HUES64 (cell line): ENCODE measurements around the gene UGT1A10.
A peak's percentile ranks its signal among the peaks of the same experiment; 100 is the strongest.
"Not testable (repeated sequence)": the region's sequence is repeated elsewhere in the genome, so short reads cannot be mapped to it uniquely, and the experiment has no call there.

Experiments used
- H3K27ac ChIP-seq: 2 replicates; pipeline ENCODE4 v1.7.0; 2013; ENCODE audit warnings: low read depth, low read length, inconsistent platforms
- H3K27me3 ChIP-seq: 2 replicates; pipeline ENCODE4 v1.6.1; 2013; ENCODE audit warnings: mild to moderate bottlenecking, low read length; ENCODE audit not compliant: insufficient read depth
- H3K36me3 ChIP-seq: 2 replicates; pipeline ENCODE4 v1.6.1; 2013; ENCODE audit warnings: mild to moderate bottlenecking, low read length; ENCODE audit not compliant: insufficient read depth
- H3K4me1 ChIP-seq: 2 replicates; pipeline ENCODE4 v1.6.1; 2013; ENCODE audit warnings: mild to moderate bottlenecking, low read length, moderate library complexity; ENCODE audit not compliant: insufficient read depth
- H3K4me3 ChIP-seq: 2 replicates; pipeline ENCODE4 v1.5.1; 2013; ENCODE audit warnings: mild to moderate bottlenecking, low read length, moderate library complexity
- H3K9ac ChIP-seq: 2 replicates; pipeline ENCODE4 v1.6.1; 2013; ENCODE audit warnings: mild to moderate bottlenecking, low read depth, low read length
- H3K9me3 ChIP-seq: 2 replicates; pipeline ENCODE4 v1.6.1; 2013; ENCODE audit warnings: low read depth, low read length; ENCODE audit not compliant: insufficient read depth
- WGBS: fragments of 150-250, 120-280 bp; methylation state at CpG from one replicate; pipeline ENCODE4 v1.1.7; 2013; ENCODE audit warnings: missing lambda C conversion rate; 5-methylcytosine and 5-hydroxymethylcytosine counted together

Gene UGT1A10

DNA sequence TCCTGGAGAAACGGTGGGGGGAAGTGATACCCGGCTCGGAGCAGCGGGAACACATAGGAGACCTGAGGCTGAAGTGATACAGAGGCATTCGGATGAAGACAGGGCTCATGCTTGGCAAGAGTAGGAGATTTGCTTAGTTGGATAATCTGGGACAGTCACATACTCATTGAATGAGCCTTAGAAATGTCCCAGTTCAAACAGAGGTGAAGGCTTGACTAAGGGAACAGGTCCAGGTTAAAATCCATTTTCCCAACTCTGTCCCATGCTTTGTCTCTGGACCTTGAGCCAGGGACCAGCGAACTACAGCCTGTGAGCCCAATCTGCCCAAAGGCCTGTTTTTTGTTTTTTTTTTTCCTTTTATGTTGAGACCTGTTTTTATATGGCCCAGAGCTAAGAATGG lies 57.7 kb downstream of the UGT1A10 start:
- Histone ChIP-seq H3K9ac (no peak overlapping the region), H3K4me1 (no peaks in the 10 kb centered on the region; the same call in 1 of the 2 replicates), H3K27me3 (no peaks in the 10 kb centered on the region), H3K36me3 (no peaks in the 10 kb centered on the region), H3K27ac (no peak overlapping the region), H3K9me3 (no peaks in the 10 kb centered on the region), H3K4me3 (no peak overlapping the region)
- WGBS = 79% methylated on average over 6 of the region's 6 CpGs

DNA sequence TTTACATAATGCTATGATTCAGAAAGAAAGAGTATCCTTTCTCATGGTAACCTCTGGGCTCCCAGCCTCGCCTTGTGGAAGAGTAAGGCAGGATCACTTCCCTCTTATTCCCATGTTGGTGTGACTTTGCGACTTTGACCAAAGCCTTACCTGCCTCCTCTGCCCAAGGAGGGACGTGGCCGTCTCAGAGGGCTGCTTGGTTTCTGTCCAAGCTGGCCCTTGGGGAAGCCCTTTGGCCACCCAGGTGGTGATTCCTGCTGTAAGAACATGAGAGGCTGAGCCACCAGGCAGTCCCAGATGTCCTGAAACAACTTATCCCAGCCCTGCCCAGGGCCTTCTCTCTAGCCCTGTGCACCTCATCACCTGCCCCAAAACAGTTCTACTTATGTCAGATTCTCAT lies 62.5 kb downstream of the UGT1A10 start:
- Histone ChIP-seq H3K4me3 (no peak overlapping the region), H3K9ac (no peak overlapping the region)

DNA sequence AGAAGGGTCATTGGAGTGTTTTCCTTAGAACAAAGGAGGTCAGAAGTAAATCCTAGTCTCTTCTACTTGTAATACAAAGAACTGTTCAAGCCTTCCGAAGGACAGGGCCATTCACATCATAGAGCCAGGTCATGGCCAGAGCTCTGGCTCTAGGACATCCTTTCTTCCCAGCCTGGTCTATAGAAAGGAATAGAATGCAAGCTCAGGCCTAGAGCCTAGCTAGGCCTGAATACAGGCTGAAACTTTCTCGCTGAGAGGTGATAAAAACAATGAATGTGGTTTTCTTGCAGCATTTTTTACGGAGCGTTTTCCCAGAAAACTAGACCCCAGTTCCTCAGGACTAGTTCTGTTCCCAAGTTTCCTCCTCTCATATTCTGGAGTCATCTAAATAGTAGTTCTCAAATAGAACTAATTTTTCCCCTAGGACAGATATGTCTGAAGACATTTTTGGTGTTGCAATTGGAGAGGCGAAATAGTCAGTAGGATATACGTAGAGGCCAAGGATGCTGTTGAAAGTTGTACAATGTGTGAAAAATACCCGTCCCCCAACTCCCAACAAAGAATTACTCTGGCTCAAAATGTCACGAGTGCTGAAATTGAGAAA lies 63.3 kb downstream of the UGT1A10 start:
- Histone ChIP-seq H3K9me3 (no peaks in the 10 kb centered on the region), H3K27me3 (no peaks in the 10 kb centered on the region), H3K27ac (peak overlapping the region; percentile 79), H3K4me1 (peaks cover 7% of the 10 kb centered on the region; the same call in 1 of the 2 replicates), H3K36me3 (no peaks in the 10 kb centered on the region), H3K9ac (peak overlapping the region; percentile 60; the same call in 1 of the 2 replicates), H3K4me3 (no peak overlapping the region)
- WGBS = 97% methylated on average over 5 of the region's 8 CpGs

More for the DNA sequence above, 62.5 kb downstream of the UGT1A10 start:
- Histone ChIP-seq H3K36me3 (no peaks in the 10 kb centered on the region), H3K9me3 (no peaks in the 10 kb centered on the region), H3K27ac (no peak overlapping the region), H3K27me3 (no peaks in the 10 kb centered on the region), H3K4me1 (peaks cover 7% of the 10 kb centered on the region; the same call in 1 of the 2 replicates)
- 84% methylated on average over 4 of the region's 4 CpGs for WGBS

DNA sequence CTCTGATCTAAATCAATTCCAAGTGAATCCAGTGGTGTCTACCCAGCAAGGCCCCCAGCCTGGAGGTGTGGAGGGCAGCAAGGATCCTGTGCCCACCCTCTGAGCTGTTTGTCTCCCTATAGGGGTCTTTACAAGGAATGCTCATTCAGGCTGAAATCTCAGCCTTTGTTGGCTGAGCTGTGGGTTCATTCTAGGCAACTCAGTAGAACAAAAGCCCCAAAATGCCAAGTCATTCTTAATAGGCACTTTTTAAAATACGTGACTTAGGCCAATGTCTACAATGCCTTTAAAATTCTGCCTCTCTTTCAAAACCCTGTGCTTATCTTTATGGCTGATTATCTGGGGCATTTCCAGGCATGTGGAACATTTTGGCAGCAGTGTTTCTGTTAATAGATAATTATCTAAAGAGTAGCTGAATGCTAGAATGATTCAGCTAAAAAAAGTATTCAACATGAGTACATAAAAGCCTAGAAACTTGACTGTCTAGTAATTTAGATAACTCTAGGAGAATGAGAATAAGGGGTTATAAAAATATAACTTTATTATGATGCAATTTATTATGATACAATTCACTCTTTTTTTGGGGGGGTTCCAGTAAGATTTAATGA lies 63.9 kb downstream of the UGT1A10 start:
- Histone ChIP-seq H3K27ac (peak overlapping the region; percentile 79), H3K9me3 (no peaks in the 10 kb centered on the region), H3K9ac (peak overlapping the region; percentile 60; the same call in 1 of the 2 replicates), H3K4me1 (peaks cover 7% of the 10 kb centered on the region; the same call in 1 of the 2 replicates), H3K4me3 (no peak overlapping the region), H3K27me3 (no peaks in the 10 kb centered on the region), H3K36me3 (no peaks in the 10 kb centered on the region)
- WGBS = 69% methylated on average over 1 of the region's 1 CpG

DNA sequence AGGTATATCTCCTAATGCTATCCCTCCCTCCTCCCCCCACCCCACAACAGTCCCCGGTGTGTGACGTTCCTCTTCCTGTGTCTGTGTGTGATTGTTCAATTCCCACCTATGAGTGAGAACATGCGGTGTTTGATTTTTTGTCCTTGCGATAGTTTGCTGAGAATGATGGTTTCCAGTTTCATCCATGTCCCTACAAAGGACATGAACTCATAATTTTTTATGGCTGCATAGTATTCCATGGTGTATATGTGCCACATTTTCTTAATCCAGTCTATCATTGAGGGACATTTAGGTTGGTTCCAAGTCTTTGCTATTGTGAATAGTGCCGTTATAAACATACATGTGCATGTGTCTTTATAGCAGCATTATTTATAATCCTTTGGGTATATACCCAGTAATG lies 64.6 kb downstream of the UGT1A10 start:
- not testable (repeated sequence) for H3K27me3 ChIP-seq, H3K4me3 ChIP-seq, H3K36me3 ChIP-seq, H3K4me1 ChIP-seq, H3K27ac ChIP-seq, H3K9me3 ChIP-seq, H3K9ac ChIP-seq
- WGBS = 80% methylated on average over 1 of the region's 5 CpGs

DNA sequence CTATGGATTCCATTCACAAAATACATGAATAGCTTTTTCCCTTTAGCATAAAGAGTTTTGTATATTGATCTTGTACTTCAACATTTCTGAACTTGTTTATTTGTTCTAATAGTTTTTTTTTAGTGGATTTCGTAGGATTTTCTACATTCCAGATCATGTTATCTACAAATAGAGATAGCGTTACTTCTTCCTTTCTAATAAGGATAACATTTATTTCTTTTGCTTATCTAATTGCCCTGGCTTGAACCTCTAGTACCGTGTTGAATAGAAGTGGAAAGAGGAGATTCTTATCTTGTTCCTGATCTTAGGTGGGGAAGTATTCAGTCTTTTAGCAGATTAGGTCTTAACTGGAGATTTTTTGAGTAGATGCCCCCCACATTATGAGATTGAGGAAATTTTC lies 66.0 kb downstream of the UGT1A10 start:
- Histone ChIP-seq H3K36me3 (no peaks in the 10 kb centered on the region), H3K27ac (no peak overlapping the region), H3K27me3 (no peaks in the 10 kb centered on the region), H3K4me1 (peaks cover 7% of the 10 kb centered on the region; the same call in 1 of the 2 replicates), H3K4me3 (no peak overlapping the region), H3K9ac (no peak overlapping the region), H3K9me3 (no peaks in the 10 kb centered on the region)
- WGBS = 89% methylated on average over 1 of the region's 3 CpGs

DNA sequence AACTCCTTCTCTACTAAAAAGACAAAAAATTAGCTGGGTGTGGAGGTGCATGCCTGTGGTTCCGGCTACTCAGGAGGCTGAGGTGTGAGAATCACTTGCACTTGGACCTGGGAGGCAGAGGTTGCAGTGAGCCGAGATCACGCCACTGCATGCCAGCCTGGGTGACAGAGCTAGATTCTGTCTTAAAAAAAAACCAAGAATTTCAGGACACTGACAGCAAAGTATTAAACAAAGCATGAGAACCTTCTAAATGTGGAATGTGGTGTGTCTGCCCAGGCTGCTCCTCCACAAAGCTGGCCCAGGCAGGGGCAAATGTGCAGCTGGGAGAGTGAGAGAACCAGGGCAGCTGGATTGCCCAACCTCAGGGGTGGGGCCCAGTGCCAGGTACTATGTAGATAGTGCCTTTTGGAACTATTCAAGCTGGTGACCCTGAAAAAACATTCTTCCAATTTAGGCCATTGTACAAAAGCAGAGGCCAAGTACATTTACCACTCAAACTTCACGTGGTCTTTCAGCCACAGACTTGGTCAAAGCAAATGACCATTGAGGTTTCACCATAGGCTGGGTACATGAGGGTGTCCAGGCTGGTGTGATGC lies 69.8 kb downstream of the UGT1A10 start:
- H3K36me3 ChIP-seq = no peaks in the 10 kb centered on the region

DNA sequence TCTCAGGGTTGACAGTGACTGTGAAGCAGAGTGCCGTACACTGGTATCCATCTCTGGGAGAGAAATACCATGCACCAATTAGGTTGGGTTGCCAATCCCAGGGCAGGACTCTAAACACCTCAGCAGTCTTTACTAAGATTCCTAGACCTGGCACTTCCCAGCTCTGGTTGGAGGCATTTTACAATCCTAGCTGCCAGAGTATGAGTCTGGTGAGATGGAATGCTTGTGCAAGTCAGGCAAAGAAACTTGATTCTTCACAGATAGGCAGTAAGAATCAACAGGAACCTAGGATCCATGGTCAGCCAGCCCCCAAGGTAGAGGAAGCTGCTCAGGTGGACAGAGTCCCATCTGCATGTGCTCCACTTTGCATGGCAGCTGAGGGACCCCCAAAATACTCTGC lies 70.5 kb downstream of the UGT1A10 start:
- Histone ChIP-seq H3K27ac (no peak overlapping the region), H3K27me3 (no peaks in the 10 kb centered on the region), H3K4me3 (no peak overlapping the region), H3K36me3 (no peaks in the 10 kb centered on the region), H3K4me1 (no peaks in the 10 kb centered on the region), H3K9ac (no peak overlapping the region), H3K9me3 (no peaks in the 10 kb centered on the region)
- 64% methylated on average over 1 of the region's 1 CpG for WGBS

More for the DNA sequence above, 69.8 kb downstream of the UGT1A10 start:
- no peaks in the 10 kb centered on the region for H3K4me1 ChIP-seq
- no peak overlapping the region for H3K27ac ChIP-seq
- no peaks in the 10 kb centered on the region for H3K9me3 ChIP-seq
- H3K27me3 ChIP-seq = no peaks in the 10 kb centered on the region
- no peak overlapping the region for H3K9ac ChIP-seq
- 72% methylated on average over 4 of the region's 4 CpGs for whole genome bisulfite sequencing
- no peak overlapping the region for H3K4me3 ChIP-seq

DNA sequence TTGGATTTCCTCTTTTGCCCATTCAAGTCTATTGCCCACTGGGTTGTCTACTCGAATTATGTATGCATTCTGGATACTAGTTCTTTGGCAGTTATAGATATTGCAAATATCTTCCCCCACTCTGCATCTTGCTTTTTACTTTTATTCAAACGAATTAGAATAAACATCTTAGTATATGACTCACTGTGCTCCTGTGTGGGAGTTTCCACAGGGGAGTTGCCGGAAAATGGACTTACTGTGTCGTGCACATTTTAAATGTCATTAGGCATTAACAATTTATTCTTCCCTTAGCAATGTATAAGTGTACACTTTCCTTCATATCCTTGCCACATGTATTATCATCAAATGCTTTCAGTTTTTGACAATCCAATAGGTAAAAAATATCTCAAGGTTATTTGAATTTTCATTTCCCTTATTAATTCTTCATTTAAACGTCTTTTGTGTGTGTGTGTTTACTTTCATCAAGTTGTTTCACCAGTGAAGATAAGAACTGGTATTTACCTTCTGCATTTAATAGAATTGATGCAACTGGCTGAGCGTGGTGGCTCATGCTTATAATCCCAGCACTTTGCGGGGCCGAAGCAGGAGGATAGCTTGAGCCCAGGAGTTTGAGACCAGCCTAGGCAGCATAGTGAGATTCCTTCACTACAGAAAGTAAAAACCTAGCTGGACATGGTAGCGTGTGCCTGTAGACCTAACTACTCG lies 71.8 kb downstream of the UGT1A10 start:
- H3K9me3 ChIP-seq = no peaks in the 10 kb centered on the region
- H3K9ac ChIP-seq = no peak overlapping the region
- H3K27me3 ChIP-seq = no peaks in the 10 kb centered on the region
- no peak overlapping the region for H3K27ac ChIP-seq
- H3K4me3 ChIP-seq = no peak overlapping the region
- WGBS = 95% methylated on average over 8 of the region's 10 CpGs
- no peaks in the 10 kb centered on the region for H3K36me3 ChIP-seq
- no peaks in the 10 kb centered on the region for H3K4me1 ChIP-seq

DNA sequence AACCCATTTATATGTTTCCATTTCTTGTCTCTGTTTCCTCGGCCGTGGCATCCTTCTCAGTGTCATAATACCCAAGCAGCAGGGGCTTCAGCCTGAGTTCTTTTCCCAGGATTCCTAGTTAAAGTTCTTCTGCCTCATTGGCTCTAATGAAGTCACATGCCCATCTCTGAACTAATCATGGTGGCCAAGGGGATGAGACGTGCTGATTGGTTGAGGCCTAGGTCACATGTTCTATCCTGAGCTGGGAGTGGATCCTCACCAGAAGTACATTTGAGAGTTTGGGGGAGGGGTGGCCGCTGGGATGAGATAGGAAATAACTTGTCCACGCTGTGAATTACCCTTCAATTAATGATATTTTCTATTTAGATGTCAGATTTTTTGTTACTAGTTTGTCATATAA lies 72.7 kb downstream of the UGT1A10 start:
- H3K27me3 ChIP-seq = no peaks in the 10 kb centered on the region
- WGBS = 96% methylated on average over 4 of the region's 5 CpGs
- H3K4me1 ChIP-seq = no peaks in the 10 kb centered on the region
- H3K4me3 ChIP-seq = no peak overlapping the region
- no peaks in the 10 kb centered on the region for H3K36me3 ChIP-seq
- H3K27ac ChIP-seq = no peak overlapping the region
- no peak overlapping the region for H3K9ac ChIP-seq
- H3K9me3 ChIP-seq = no peaks in the 10 kb centered on the region

DNA sequence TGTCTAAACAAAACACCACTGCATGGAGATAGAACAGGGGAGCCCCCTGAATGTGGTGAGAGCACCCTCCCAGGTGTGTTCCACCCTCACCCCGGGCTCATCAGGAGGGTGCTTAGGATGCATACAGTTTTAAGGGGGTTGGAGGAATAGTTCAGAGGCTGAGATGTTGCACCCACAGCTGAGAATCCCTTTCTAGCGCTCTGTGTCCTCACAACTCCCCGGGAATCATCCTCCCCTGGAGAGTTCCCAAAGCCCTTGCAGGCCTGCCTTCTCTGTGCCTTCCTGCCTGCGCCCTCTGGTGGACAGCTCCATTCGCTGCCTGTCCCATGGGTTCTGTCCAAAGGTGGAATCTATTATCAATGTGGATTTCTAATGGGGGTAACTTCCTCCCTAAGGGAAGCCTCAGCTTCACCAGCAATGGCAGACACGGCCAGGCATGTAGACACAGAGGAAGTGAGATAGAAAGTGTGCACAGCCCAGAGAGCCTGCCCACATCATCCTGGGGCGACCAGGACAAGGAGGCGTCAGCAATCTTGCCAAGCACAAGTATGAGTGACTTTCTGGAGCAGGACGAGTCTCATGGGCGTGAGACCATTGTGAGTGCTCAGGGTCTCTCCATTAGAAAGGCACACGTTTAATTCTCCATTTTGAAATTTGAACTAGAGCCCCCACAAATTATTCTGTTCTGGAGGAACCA lies 75.2 kb downstream of the UGT1A10 start:
- Histone ChIP-seq H3K4me3 (no peak overlapping the region), H3K27ac (no peak overlapping the region), H3K9me3 (no peaks in the 10 kb centered on the region), H3K4me1 (no peaks in the 10 kb centered on the region), H3K27me3 (no peaks in the 10 kb centered on the region), H3K9ac (no peak overlapping the region), H3K36me3 (no peaks in the 10 kb centered on the region)
- WGBS = 51% methylated on average over 11 of the region's 11 CpGs
